Mesendoderm (in vitro differentiated cells): ENCODE measurements around the gene CADM1.

Experiments used
- DNase-seq: peaks from one replicate; pipeline ENCODE4 v3.0.0; 2013
- H2AK5ac ChIP-seq: 2 replicates; pipeline ENCODE4 v1.6.1; 2013; ENCODE audit warnings: low read length, inconsistent platforms
- H2BK120ac ChIP-seq: 2 replicates; pipeline ENCODE4 v1.6.1; 2013; ENCODE audit warnings: low read depth, mild to moderate bottlenecking, low read length, moderate library complexity, mixed read lengths
- H2BK15ac ChIP-seq: replicated peaks from 2 replicates; pipeline ENCODE4 v1.6.1; 2013; ENCODE audit warnings: low read depth, mild to moderate bottlenecking, moderate library complexity
- H2BK5ac ChIP-seq: 2 replicates; pipeline ENCODE4 v1.6.1; 2013; ENCODE audit warnings: low read length, inconsistent platforms
- H3K18ac ChIP-seq: 2 replicates; pipeline ENCODE4 v1.6.1; 2013; ENCODE audit warnings: mild to moderate bottlenecking, low read length, mixed read lengths
- H3K23ac ChIP-seq: one replicate; pipeline ENCODE4 v1.6.1; 2013; ENCODE audit warnings: low read length
- H3K27ac ChIP-seq: 2 replicates; pipeline ENCODE4 v1.5.1; 2013; ENCODE audit warnings: low read depth, mild to moderate bottlenecking, inconsistent platforms, low read length, moderate library complexity
- H3K27me3 ChIP-seq: 2 replicates; pipeline ENCODE4 v1.6.1; 2013; ENCODE audit warnings: low read length, control low read depth, mild to moderate bottlenecking, inconsistent platforms; ENCODE audit not compliant: insufficient read depth, poor library complexity
- H3K36me3 ChIP-seq: 2 replicates; pipeline ENCODE4 v1.6.1; 2013; ENCODE audit warnings: low read length, inconsistent platforms; ENCODE audit not compliant: control insufficient read depth, insufficient read depth
- H3K4ac ChIP-seq: one replicate; pipeline ENCODE4 v1.6.1; 2013; ENCODE audit warnings: low read depth, mild to moderate bottlenecking, low read length, moderate library complexity
- H3K4me1 ChIP-seq: 2 replicates; pipeline ENCODE4 v1.6.1; 2013; ENCODE audit warnings: low read depth, low read length, inconsistent platforms; ENCODE audit not compliant: control insufficient read depth
- H3K4me2 ChIP-seq: 2 replicates; pipeline ENCODE4 v1.6.1; 2013; ENCODE audit warnings: low read length
- H3K4me3 ChIP-seq: 2 replicates; pipeline ENCODE4 v1.5.1; 2013; ENCODE audit warnings: mild to moderate bottlenecking, low read length
- H3K56ac ChIP-seq: one replicate; pipeline ENCODE4 v1.6.1; 2013; ENCODE audit warnings: low read length
- H3K79me1 ChIP-seq: 2 replicates; pipeline ENCODE4 v1.6.1; 2013; ENCODE audit warnings: low read length, inconsistent platforms
- H3K79me2 ChIP-seq: 2 replicates; pipeline ENCODE4 v1.6.1; 2013; ENCODE audit warnings: mild to moderate bottlenecking, low read length; ENCODE audit not compliant: control insufficient read depth, insufficient read depth
- H3K9ac ChIP-seq: 2 replicates; pipeline ENCODE4 v1.6.1; 2013; ENCODE audit warnings: low read length, inconsistent platforms
- H4K5ac ChIP-seq: one replicate; pipeline ENCODE4 v1.6.1; 2013; ENCODE audit warnings: low read length
- H4K8ac ChIP-seq: one replicate; pipeline ENCODE4 v1.6.1; 2013; ENCODE audit warnings: low read depth, mild to moderate bottlenecking, control low read depth, low read length, moderate library complexity
- WGBS: extraction: QIAGEN DNeasy Blood & Tissue Kit; methylation state at CpG from one replicate; pipeline ENCODE4 v1.1.7; 2013; ENCODE audit warnings: low lambda C conversion rate, missing lambda C conversion rate; ENCODE audit not compliant: insufficient coverage; ENCODE audit errors: extremely low coverage; 5-methylcytosine and 5-hydroxymethylcytosine counted together

CADM1 gene

DNA sequence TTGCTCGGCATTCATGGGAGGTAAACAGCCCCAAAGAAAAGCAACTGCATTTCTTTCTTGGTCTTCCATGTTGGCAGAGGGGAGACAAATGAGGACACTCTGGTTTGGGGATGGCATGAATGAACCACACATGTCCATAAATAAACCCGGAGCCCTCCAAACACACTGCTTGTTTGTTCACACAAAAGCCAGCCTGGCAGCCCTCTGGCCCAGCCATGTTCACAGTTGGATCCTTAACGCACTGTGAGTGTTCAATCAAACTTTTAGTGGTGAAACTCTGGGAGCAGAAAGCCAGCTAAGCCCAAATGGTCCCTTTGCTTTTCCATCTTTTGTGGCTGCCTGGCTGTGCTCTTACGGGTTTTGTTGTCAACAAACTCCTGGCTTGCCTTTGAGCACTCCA lies 336.8 kb downstream of the CADM1 start:
- no peak overlapping the region for H3K56ac ChIP-seq
- H3K36me3 ChIP-seq: no peaks in the 10 kb centered on the region
- no peak overlapping the region for H3K23ac ChIP-seq
- H4K5ac ChIP-seq: no peak overlapping the region
- no CpG with 5 or more reads among the region's 4 CpGs for WGBS
- H3K27me3 ChIP-seq: no peaks in the 10 kb centered on the region
- no peak overlapping the region for H3K4ac ChIP-seq
- H2AK5ac ChIP-seq: no peak overlapping the region
- no peak overlapping the region for H3K18ac ChIP-seq
- no peak overlapping the region for H3K4me2 ChIP-seq
- no peak overlapping the region for H2BK15ac ChIP-seq
- H4K8ac ChIP-seq: no peak overlapping the region
- no peak for DNase-seq
- H2BK5ac ChIP-seq: no peak overlapping the region
- H3K79me1 ChIP-seq: no peaks in the 10 kb centered on the region
- no peak overlapping the region for H3K4me3 ChIP-seq
- no peaks in the 10 kb centered on the region for H3K79me2 ChIP-seq
- H3K27ac ChIP-seq: no peak overlapping the region
- no peak overlapping the region for H2BK120ac ChIP-seq
- no peak overlapping the region for H3K9ac ChIP-seq
- peaks cover 5% of the 10 kb centered on the region for H3K4me1 ChIP-seq

DNA sequence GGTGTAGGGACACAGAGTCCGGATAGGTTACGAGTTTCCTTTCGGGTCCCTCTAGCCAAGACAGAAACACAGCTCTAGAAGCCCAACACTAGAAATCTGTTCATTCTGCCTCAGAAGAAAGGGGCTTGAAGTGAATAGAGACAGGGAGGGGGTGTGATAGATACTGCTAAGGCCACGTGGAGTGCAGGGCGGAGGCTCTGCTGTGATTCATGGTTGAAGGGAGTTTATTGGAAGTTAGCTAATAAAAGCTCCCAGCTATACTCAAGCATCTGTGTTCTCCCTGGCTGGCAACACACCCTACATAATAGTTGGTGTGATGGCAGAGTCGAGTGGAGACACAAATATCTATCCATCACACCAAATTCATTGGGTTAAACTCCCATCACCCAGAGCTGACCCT lies 337.4 kb downstream of the CADM1 start:
- H3K4me1 ChIP-seq: peaks cover 4% of the 10 kb centered on the region
- no peak overlapping the region for H2AK5ac ChIP-seq
- H3K18ac ChIP-seq: no peak overlapping the region
- H3K4me2 ChIP-seq: no peak overlapping the region
- no peaks in the 10 kb centered on the region for H3K79me1 ChIP-seq
- H3K79me2 ChIP-seq: no peaks in the 10 kb centered on the region
- H2BK5ac ChIP-seq: no peak overlapping the region
- no peak overlapping the region for H3K23ac ChIP-seq
- H3K27me3 ChIP-seq: no peaks in the 10 kb centered on the region
- no peaks in the 10 kb centered on the region for H3K36me3 ChIP-seq
- no peak overlapping the region for H3K4ac ChIP-seq
- no peak overlapping the region for H3K56ac ChIP-seq
- DNase-seq: no peak
- no peak overlapping the region for H3K4me3 ChIP-seq
- no peak overlapping the region for H3K9ac ChIP-seq
- WGBS: no CpG with 5 or more reads among the region's 6 CpGs
- H4K8ac ChIP-seq: no peak overlapping the region
- no peak overlapping the region for H2BK120ac ChIP-seq
- H4K5ac ChIP-seq: no peak overlapping the region
- H3K27ac ChIP-seq: no peak overlapping the region
- no peak overlapping the region for H2BK15ac ChIP-seq

DNA sequence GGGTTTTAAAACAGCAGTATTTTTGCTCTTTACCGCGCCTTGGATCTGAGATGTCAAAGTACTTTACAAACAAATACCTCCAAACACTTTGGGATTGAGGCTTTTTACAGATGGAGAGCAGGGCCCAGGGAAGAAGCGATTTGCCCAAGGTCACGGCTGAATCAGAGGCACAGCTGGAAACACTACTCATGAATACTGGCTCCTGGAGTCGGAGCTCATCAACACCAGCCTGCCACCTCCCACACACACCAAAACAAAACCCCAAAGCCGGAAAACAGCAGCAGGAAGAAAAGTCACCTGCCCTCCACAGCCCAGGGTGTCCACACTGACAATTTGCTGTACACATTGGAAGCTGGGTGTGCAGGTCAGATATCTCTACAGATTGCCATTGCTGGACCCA lies 339.4 kb downstream of the CADM1 start:
- H3K56ac ChIP-seq: no peak overlapping the region
- H3K9ac ChIP-seq: no peak overlapping the region
- H2AK5ac ChIP-seq: no peak overlapping the region
- H3K27ac ChIP-seq: no peak overlapping the region
- no peak overlapping the region for H3K4ac ChIP-seq
- H3K79me2 ChIP-seq: no peaks in the 10 kb centered on the region
- H4K8ac ChIP-seq: no peak overlapping the region
- H2BK5ac ChIP-seq: no peak overlapping the region
- DNase-seq: peak; percentile 54
- H3K36me3 ChIP-seq: no peaks in the 10 kb centered on the region
- no peak overlapping the region for H3K18ac ChIP-seq
- no peak overlapping the region for H2BK120ac ChIP-seq
- no peak overlapping the region for H3K4me2 ChIP-seq
- no peak overlapping the region for H3K4me3 ChIP-seq
- H4K5ac ChIP-seq: no peak overlapping the region
- peaks cover 4% of the 10 kb centered on the region for H3K4me1 ChIP-seq
- no peak overlapping the region for H2BK15ac ChIP-seq
- no peak overlapping the region for H3K23ac ChIP-seq
- H3K27me3 ChIP-seq: no peaks in the 10 kb centered on the region
- no CpG with 5 or more reads among the region's 6 CpGs for WGBS
- H3K79me1 ChIP-seq: no peaks in the 10 kb centered on the region

DNA sequence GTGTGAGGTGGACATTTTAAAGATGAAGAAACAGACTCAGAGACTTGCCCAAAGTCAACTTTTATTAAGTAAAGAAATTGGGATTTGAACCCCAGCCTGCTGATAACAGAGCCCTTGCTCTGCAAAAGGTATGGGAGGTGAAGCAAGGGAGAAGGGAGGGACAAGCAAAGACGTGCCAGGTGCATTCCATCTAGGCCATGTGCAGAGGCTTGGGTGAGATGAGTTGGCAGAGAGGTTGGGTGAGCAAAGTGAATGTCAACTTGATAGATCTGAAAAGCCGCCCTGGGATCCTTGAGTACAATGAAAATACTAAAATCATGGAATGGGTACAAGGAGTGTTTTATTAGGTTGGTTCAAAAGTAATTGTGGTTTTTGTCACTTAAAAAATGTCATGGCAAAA lies 341.3 kb downstream of the CADM1 start:
- no peak overlapping the region for H3K18ac ChIP-seq
- no peak overlapping the region for H2BK120ac ChIP-seq
- no peaks in the 10 kb centered on the region for H3K79me1 ChIP-seq
- no CpG with 5 or more reads among the region's 2 CpGs for WGBS
- no peak overlapping the region for H4K5ac ChIP-seq
- no peak overlapping the region for H3K23ac ChIP-seq
- no peak overlapping the region for H3K27ac ChIP-seq
- H2BK15ac ChIP-seq: no peak overlapping the region
- H3K4ac ChIP-seq: no peak overlapping the region
- H2AK5ac ChIP-seq: no peak overlapping the region
- peaks cover 4% of the 10 kb centered on the region for H3K4me1 ChIP-seq
- no peak overlapping the region for H3K4me3 ChIP-seq
- H3K79me2 ChIP-seq: no peaks in the 10 kb centered on the region
- no peaks in the 10 kb centered on the region for H3K27me3 ChIP-seq
- no peak for DNase-seq
- no peak overlapping the region for H3K4me2 ChIP-seq
- H4K8ac ChIP-seq: no peak overlapping the region
- no peak overlapping the region for H3K56ac ChIP-seq
- H3K36me3 ChIP-seq: no peaks in the 10 kb centered on the region
- no peak overlapping the region for H2BK5ac ChIP-seq
- no peak overlapping the region for H3K9ac ChIP-seq

DNA sequence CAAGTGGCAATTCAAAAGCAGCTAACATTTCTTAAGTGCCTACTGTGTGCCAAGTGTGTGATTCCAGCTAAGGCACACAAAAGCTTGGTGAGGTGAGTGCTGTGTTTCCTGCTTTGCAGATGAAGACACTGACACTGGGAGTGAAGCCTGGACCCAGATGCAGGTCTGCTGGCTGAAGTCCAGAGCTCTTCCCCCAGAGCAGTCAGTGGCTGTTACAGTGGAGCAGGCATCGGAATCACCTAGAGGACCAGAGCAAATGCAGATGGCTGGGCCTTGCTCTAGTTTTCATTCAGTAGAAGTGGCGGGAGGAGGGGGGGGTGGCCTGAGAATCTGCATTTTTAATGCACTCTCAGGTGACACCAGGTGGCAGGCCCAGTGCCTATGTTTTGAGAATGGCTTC lies 342.3 kb downstream of the CADM1 start:
- Histone ChIP-seq H2BK120ac (no peak overlapping the region), H4K5ac (no peak overlapping the region), H3K4me1 (peaks cover 4% of the 10 kb centered on the region), H2AK5ac (no peak overlapping the region), H3K4me2 (no peak overlapping the region), H3K36me3 (no peaks in the 10 kb centered on the region), H3K79me1 (no peaks in the 10 kb centered on the region), H2BK15ac (no peak overlapping the region), H3K23ac (peak overlapping the region; percentile 26), H3K4ac (no peak overlapping the region), H3K79me2 (no peaks in the 10 kb centered on the region), H2BK5ac (no peak overlapping the region), H3K4me3 (no peak overlapping the region), H3K27ac (no peak overlapping the region), H3K18ac (no peak overlapping the region), H4K8ac (no peak overlapping the region), H3K56ac (no peak overlapping the region), H3K27me3 (no peaks in the 10 kb centered on the region), H3K9ac (no peak overlapping the region)
- no CpG with 5 or more reads among the region's 2 CpGs for WGBS
- DNase-seq: no peak

DNA sequence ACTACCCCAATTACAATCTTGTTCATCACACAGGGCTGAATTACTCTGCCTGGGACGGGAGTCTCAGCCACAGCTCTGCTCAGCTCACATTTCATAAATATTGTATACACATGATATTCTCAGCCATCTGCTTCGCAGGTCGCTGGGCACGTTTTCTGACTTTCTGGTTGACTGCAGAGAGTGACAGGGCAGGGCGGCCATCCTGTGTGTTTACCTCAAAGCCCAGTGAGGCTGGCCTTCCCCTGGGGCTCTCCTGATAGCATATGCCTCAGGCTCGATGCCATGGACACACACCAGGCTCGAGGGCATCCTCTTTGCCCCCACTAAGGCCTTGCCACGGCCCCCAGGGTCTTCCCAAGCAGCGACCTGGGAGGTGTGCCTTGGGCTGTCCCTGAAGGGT lies 345.0 kb downstream of the CADM1 start:
- Histone ChIP-seq H3K27ac (no peak overlapping the region), H3K9ac (no peak overlapping the region), H2AK5ac (no peak overlapping the region), H2BK120ac (no peak overlapping the region), H3K4me3 (no peak overlapping the region), H3K79me1 (no peaks in the 10 kb centered on the region), H3K56ac (no peak overlapping the region), H4K5ac (no peak overlapping the region), H3K18ac (no peak overlapping the region), H3K23ac (no peak overlapping the region), H4K8ac (no peak overlapping the region), H2BK15ac (no peak overlapping the region), H3K27me3 (no peaks in the 10 kb centered on the region), H3K79me2 (no peaks in the 10 kb centered on the region), H2BK5ac (no peak overlapping the region), H3K4ac (no peak overlapping the region), H3K36me3 (no peaks in the 10 kb centered on the region), H3K4me1 (no peaks in the 10 kb centered on the region), H3K4me2 (no peak overlapping the region)
- no peak for DNase-seq
- no CpG with 5 or more reads among the region's 9 CpGs for WGBS
